NCI-H1694 (cell line): ENCODE data around the gene LILRB5.
"Not testable (repeated sequence)": the region's sequence is repeated elsewhere in the genome, so short reads cannot be mapped to it uniquely, and the experiment has no call there.

ENCODE experiments used
- DNase-seq: peaks from one replicate; lab custom pipeline; 2025; lab: John Stamatoyannopoulos, UW

The LILRB5 gene

GRCh38 chr19:54242234-54242633, 14.8 kb downstream of the LILRB5 start:
- not testable (repeated sequence) for DNase-seq

DNA sequence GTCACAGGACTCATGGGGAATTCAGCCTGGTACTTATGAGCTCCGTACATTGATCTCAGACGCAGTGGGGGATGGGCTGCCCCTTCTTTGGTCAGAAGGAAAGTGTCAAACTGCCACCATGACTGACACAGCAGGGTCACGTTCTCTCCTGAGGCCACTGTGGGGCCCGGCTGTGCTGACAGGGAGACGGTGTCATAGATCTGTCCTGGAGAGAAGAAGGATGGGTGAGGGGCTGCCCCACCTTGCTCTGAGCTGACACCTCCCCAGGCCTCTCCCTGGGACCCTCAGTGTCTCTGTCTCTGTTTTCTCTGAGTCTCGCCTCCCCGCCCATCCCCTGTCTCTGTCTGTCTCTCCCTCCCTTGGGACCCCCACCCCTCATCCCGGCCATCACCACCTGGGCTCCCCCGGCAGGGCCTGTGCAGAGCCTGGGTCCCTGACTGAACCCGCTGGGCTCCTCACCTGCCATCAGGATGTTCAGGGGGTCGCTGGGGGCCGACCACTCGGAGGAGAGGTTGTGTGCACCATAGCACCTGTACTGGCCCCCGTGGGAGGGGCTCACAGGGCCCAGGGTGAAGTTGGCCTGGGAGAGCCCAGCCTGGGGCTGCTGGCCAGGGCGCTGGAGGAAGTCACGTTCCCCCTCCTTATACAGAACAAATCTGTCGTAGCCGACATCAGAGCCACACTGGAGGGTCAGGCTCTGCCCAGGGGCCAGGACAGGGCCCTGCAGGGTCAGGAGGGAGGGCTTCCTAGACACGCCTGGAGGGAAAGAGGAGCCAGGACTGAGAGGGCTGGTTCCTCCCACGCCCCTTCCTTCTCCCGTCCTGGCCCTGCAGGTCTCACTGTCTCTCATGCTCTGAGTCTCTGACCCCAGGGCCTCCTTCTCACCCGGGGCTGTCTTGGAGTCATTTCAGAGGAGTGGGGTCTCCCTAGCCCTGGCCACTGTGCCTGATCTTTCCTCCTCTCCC, 16.4 kb downstream of the LILRB5 start:
- not testable (repeated sequence) for DNase-seq

GRCh38 chr19:54239491-54240371, 17.3 kb downstream of the LILRB5 start:
- DNase-seq, result not testable (repeated sequence)

- no peak for DNase-seq
These were observed 23.1 kb downstream of the LILRB5 start for GRCh38 chr19:54233941-54234340.

DNA sequence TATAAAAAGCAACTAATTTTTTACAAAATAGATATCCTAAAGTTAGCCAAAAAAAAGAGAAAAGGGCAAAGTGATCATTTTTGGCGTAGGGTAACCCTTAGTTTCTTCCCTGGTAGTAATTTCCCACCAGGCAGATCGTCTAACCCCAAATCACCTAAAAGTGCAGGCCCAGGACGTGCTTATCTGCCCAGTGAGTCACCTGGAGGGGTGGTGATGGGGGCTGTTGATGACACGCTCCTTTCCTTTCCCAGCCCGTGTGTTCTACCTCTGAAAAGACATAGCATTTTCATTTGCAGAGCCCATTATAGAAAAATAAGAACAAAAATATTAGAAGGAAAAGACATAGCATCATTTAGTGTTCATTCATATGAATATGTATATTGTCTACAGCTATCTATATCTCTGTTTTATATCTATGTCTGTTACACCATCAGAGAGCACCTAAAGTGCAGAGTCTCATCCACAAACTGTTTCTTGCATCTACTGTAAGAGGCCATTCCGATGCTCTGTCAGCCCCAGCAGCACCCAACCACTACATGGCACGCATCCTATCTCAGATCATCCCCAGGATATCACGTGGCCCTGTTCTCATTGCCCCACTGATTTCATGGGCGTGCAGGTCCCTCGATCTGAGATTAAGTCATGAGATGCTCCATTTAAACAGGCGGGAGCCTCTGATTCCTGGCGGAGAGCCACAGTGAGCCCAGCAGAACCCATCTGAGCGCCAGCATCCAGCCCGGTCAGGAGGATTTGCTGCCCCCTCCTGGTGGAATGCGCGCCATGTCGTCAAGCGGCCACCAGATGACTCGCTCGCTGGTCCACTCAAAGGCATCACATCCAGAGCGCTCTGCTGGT, 25.8 kb downstream of the LILRB5 start:
- DNase-seq, result peak; percentile 49

DNA sequence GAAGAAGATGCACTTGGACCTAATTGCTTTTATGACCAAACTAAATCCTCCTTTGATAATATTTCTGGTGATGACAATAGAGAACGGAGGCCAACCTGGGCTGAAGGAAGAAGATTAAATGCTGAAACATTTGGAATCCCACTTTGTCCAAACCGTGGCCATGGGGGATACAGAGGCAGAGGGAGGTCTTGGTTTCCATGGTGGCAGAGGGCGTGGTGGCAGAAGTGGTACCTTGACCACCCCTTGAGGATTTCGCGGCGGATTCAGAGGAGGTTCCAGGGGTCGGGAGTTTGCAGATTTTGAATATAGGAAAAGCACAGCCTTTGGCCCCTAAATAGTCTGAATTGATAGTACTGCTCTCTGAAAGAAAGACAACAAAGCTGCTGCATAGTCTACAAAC, 27.0 kb downstream of the LILRB5 start:
- no peak for DNase-seq

DNA sequence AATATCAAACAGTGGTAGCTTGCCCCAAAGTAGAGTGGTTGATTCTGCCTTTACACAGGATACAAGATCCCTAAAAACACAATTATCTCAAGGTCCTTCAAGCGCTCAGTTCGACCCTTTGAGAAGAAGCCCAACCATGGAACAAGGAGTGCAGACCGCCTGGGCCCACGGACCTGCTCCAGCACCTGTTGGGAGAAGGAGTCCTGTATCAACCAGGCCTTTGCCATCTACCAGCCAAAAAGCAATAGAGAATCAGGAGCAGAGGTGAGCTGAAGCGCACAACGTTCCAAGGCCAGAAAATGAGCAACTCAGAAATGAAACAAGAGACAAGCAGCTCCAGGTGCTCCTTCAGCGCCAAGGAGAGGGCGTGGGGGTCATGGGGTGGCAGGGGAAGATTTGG, 27.9 kb downstream of the LILRB5 start:
- DNase-seq, result no peak

- DNase-seq, result not testable (repeated sequence)
These were observed 32.5 kb downstream of the LILRB5 start for GRCh38 chr19:54224619-54225018.

DNA sequence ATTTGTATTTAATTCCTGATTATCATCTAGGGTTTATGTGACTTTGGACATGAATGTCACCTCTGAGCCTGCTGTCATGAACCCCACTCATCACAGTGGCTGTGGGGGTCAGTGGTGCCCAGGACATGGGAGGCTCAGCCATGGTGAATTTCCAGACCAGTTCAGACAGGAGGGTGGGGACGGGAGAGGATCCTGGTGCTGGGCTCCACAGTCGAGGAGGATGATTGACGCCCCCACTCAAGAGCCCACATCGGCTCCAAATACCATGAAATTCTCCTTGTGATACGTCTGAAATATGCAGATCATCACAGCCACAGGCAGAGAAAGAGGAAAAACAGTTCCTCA, 33.2 kb downstream of the LILRB5 start:
- not testable (repeated sequence) for DNase-seq

DNA sequence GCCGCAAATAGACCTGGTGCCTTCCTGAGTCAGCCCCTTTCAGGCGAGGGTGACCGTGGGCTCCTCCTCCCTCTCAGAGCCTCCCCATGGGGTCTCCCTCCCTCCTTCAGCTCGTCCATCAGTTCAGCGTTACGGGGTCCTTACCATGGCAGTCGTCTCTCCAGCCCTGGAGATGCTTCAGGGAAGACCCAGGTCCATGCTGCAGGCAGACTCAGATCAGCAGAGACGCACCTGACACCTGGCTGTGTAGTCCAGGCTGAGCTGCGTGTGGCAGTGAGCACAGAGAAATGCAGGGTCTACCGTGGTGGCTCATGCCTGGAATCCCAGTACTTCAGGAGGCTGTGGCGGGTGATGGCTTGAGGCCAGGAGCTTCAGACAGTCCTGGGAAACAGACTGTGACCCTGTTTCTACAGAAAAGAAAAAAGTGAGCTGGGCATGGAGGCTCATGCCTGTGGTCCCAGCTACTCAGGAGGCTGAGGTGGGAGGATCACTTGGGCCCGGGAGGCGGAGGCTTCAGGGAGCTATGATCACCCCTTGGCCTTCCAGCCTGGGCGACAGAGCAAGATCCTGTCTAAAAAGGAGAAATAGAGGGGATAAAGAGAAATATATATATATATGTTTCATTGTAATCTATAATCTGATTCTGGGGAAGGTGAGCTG, 33.7 kb downstream of the LILRB5 start:
- not testable (repeated sequence) for DNase-seq

DNA sequence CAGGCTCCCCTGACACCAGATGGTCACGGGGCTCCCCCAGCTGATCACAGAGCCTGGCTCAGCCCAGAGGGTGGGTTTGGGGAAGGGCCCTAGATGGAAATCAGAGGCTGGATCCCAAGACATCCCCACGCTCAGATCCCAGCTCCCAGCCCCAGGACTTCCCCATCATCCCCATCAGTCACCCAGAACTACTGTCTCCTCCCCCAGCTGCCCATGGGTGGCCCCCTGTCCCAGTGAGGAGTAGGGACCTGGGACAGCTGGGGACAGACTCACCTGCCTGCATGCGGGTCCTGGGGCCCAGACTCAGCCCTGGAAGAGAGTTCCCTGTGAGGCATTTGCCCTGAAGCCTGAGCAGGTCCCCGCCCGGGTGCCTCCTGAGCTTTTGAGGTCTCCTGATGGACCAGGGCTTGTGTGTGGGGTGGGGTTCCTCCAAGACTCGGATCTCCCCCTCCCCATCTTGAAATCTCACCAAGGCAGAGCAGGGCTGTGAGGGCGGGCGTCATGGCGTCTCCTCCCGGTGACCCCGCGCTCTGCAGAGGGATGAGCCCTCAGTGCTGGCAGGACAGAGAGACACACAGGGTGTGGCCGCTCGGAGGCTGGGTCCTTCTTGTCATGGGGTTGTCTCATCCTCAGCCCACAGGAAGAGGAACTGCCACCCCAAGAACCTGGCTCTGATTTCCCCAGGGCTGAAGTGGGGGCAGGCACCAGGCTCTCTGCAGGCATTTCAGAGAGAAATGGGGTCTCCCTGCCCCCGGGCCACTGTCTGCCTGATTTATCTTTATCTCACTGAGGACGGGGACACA, 34.4 kb downstream of the LILRB5 start, which contains the start of gene LILRB3:
Gene LILRB3 (minus strand): TSS at position 534 of the 803 bp plus-strand sequence. CDS start 31 bp downstream, at position 503.
- not testable (repeated sequence) for DNase-seq

- DNase-seq, result not testable (repeated sequence)
These were observed 35.1 kb downstream of the LILRB5 start for GRCh38 chr19:54221947-54222346.

DNA sequence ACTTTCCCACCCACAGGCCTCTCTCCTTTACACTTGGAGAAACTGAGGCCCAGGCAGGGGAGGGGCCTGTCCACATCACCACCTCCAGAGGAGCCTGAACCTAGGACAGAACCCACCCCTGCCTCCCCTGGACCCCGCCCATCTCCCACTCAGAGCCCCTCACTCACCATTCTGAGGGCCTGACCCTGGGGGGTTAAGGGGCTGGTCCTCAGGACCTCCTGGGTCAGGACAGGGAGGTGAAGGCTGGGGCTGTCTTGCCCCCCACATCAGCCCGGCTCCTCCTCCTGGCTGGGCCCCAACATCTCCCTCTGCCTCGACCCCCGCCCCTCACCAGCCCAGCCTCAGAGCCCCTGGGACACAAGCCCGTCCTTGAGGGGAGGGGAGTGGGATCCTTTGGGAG, 37.4 kb downstream of the LILRB5 start:
- DNase-seq, result not testable (repeated sequence)

GRCh38 chr19:54218960-54219661, 38.0 kb downstream of the LILRB5 start:
- no peak for DNase-seq

DNA sequence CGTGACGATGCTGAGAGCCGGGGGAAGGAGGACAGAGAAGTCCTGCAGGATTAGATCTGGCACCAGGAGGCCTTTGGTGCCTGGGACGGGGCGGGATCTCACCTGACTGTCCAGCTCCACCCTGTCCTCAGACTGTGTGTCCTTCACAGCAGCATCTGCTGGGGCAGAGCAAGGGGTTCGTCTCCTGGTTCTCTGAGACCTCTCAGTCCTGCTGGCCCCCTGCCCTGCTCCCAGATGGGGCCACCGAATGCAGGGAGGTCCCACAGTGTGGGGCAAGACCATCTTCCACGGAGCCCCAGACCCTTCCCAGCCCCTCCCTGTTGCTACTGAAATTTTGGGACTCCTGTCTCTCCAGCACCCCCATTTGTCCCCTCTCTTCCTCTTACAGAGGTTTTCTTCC, 38.8 kb downstream of the LILRB5 start:
- no peak for DNase-seq

GRCh38 chr19:54217517-54218247, 39.4 kb downstream of the LILRB5 start:
- not testable (repeated sequence) for DNase-seq

GRCh38 chr19:54216869-54217268, 40.2 kb downstream of the LILRB5 start:
- no peak for DNase-seq

DNA sequence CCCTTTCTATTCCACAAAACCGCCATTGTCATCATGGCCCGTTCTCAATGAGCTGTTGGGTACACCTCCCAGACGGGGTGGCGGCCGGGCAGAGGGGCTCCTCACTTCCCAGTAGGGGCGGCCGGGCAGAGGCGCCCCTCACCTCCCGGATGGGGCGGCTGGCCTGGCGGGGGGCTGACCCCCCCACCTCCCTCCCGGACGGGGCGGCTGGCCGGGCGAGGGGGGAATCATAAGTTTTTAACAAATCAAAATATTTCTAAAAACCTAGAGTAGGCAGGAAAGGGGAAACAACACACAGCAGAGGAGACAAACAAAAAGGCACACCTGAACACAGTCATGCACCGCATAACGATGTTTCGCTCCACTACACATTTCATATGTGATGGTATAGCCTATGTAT, 42.3 kb downstream of the LILRB5 start:
- DNase-seq, result not testable (repeated sequence)

DNA sequence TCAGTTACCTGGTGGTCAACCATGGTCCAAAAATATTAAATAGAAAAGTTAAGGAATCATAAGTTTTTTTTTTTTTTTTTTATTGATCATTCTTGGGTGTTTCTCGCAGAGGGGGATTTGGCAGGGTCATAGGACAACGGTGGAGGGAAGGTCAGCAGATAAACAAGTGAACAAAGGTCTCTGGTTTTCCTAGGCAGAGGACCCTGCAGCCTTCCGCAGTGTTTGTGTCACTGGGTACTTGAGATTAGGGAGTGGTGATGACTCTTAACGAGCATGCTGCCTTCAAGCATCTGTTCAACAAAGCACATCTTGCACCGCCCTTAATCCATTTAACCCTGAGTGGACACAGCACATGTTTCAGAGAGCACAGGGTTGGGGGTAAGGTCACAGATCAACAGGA, 42.9 kb downstream of the LILRB5 start:
- DNase-seq, result not testable (repeated sequence)
